GM23338 (cell line): ENCODE results near the gene LRMDA. TPM values are rescaled to one million over a fixed set of nuclear protein-coding genes. Genes with fewer than 3 reads are reported as not detected.

Experiments
- ATAC-seq: fragments of 200-7000 bp; cut with Tn5 transposase; 3 replicates; pipeline ENCODE4 v1.9.1; 2020
- DNase-seq: peaks from one replicate; pipeline ENCODE4 v3.0.0-alpha.2; 2015; ENCODE audit warnings: low spot score
- H2AFZ ChIP-seq: fragments of 200-600 bp; sonication (generic); 2 replicates; pipeline ENCODE4 v1.8.0; 2016; ENCODE audit warnings: antibody characterized with exemption, mild to moderate bottlenecking, moderate library complexity
- H3F3A ChIP-seq: fragments of 200-600 bp; sonication (generic); replicated peaks from 2 replicates; pipeline ENCODE4 v1.8.0; 2017; ENCODE audit warnings: antibody characterized with exemption, mixed run types, low read depth
- H3K27ac ChIP-seq: fragments of 200-600 bp; sonication (generic); 2 replicates; pipeline ENCODE4 v1.6.1; 2016; ENCODE audit warnings: low read depth
- H3K27me3 ChIP-seq: fragments of 200-600 bp; sonication (generic); 2 replicates; pipeline ENCODE4 v1.8.0; 2016; ENCODE audit warnings: mild to moderate bottlenecking, mixed run types, moderate library complexity; ENCODE audit not compliant: insufficient read depth
- H3K36me3 ChIP-seq: fragments of 200-600 bp; sonication (generic); 2 replicates; pipeline ENCODE4 v1.8.0; 2016; ENCODE audit warnings: mild to moderate bottlenecking; ENCODE audit not compliant: insufficient read depth
- H3K4me1 ChIP-seq: fragments of 200-600 bp; sonication (generic); 2 replicates; pipeline ENCODE4 v1.8.0; 2016; ENCODE audit warnings: mild to moderate bottlenecking, moderate library complexity; ENCODE audit not compliant: insufficient read depth
- H3K4me2 ChIP-seq: fragments of 200-600 bp; sonication (generic); 2 replicates; pipeline ENCODE4 v1.7.1; 2017; ENCODE audit warnings: mixed run types
- H3K4me3 ChIP-seq: fragments of 200-600 bp; sonication (generic); 2 replicates; pipeline ENCODE4 v1.6.1; 2016; ENCODE audit warnings: mixed run types
- H3K79me2 ChIP-seq: fragments of 200-600 bp; sonication (generic); replicated peaks from 2 replicates; pipeline ENCODE4 v1.8.0; 2017; ENCODE audit warnings: mild to moderate bottlenecking; ENCODE audit not compliant: insufficient read depth
- H3K9me2 ChIP-seq: fragments of 200-600 bp; sonication (generic); 2 replicates; pipeline ENCODE4 v1.8.0; 2017; ENCODE audit not compliant: insufficient read depth
- H4K20me1 ChIP-seq: fragments of 200-600 bp; sonication (generic); replicated peaks from 2 replicates; pipeline ENCODE4 v1.8.0; 2017; ENCODE audit warnings: mild to moderate bottlenecking; ENCODE audit not compliant: insufficient read depth
- H3K27ac Mint-ChIP-seq: 2 replicates; pipeline ENCODE4 v1.8.0; 2020; ENCODE audit warnings: inconsistent platforms, mild to moderate bottlenecking, moderate library complexity, mixed read lengths
- H3K27me3 Mint-ChIP-seq: 3 replicates; pipeline ENCODE4 v1.8.0; 2022; ENCODE audit warnings: low read depth, mild to moderate bottlenecking, moderate library complexity, mixed read lengths, inconsistent platforms; ENCODE audit not compliant: insufficient read depth, poor library complexity
- H3K36me3 Mint-ChIP-seq: 3 replicates; pipeline ENCODE4 v1.8.0; 2021; ENCODE audit warnings: low read depth, mild to moderate bottlenecking, inconsistent platforms, moderate library complexity, mixed read lengths
- H3K4me1 Mint-ChIP-seq: 3 replicates; pipeline ENCODE4 v1.8.0; 2020; ENCODE audit warnings: mild to moderate bottlenecking, inconsistent platforms, mixed read lengths
- H3K4me3 Mint-ChIP-seq: 3 replicates; pipeline ENCODE4 v1.8.0; 2021; ENCODE audit warnings: moderate library complexity, mild to moderate bottlenecking, inconsistent platforms, mixed read lengths
- H3K9me3 Mint-ChIP-seq: 3 replicates; pipeline ENCODE4 v1.8.0; 2020; ENCODE audit warnings: moderate library complexity, mild to moderate bottlenecking, inconsistent platforms, mixed read lengths
- CREB1 ChIP-seq: fragments of 250-450 bp; sonication (Bioruptor Pico); IDR thresholded peaks from 2 replicates; pipeline ENCODE4 v1.5.0; 2020; ENCODE audit warnings: low read depth, mild to moderate bottlenecking, moderate library complexity
- EZH2phosphoT487 ChIP-seq: fragments of 200-600 bp; sonication (generic); IDR thresholded peaks from one replicate; pipeline ENCODE4 v1.8.1; 2018; ENCODE audit warnings: antibody characterized with exemption; ENCODE audit not compliant: unreplicated experiment
- NANOG ChIP-seq: IDR thresholded peaks from 2 replicates; pipeline ENCODE4 v1.6.1; 2016; ENCODE audit warnings: antibody characterized with exemption, borderline replicate concordance
- ZNF114 ChIP-seq: fragments of 250-450 bp; sonication (Bioruptor Pico); IDR thresholded peaks from 2 replicates; pipeline ENCODE4 v1.5.0; 2020; ENCODE audit warnings: mild to moderate bottlenecking, moderate library complexity
- polyA plus RNA-seq: library from polyadenylated mRNA; unstranded; fragments of >200 nt; fragmentation: Nextera tagmentation; extraction: Ambion mirVana; gene quantifications from 2 replicates; pipeline ENCODE4 v1.2.1, GENCODE V29; 2016
- total RNA-seq: library from RNA; depleted of rRNA; stranded (reverse); fragments of >200 nt; shearing (Covaris generic); gene quantifications from 2 replicates; pipeline ENCODE4 v1.2.3, GENCODE V29; 2014
- TF ChIP-seq, protein P1 (sequence below), 2 experiments: fragments of 200-600 bp in 1 of 2; sonication (generic) in 1 of 2; conservative IDR thresholded peaks; 2 replicates each; pipeline versions ENCODE4 v1.5.1 to v1.6.1; 2016 to 2017; ENCODE audit warnings: antibody characterized with exemption in 2 of 2, low read depth in 2 of 2, mild to moderate bottlenecking in 2 of 2, moderate library complexity in 1 of 2
- TF ChIP-seq, protein P2 (sequence below): IDR thresholded peaks from one replicate; pipeline ENCODE4 v1.6.1; 2018; ENCODE audit warnings: antibody characterized with exemption; ENCODE audit not compliant: unreplicated experiment
- TF ChIP-seq, protein P3 (sequence below): fragments of 250-450 bp; sonication (Bioruptor Pico); IDR thresholded peaks from 2 replicates; pipeline ENCODE4 v1.5.0; 2020; ENCODE audit warnings: mild to moderate bottlenecking, moderate library complexity

The LRMDA gene
- total and polyA plus RNA-seq, 2 experiments from 2014 or later: 0.90 to 1.8 TPM

DNA sequence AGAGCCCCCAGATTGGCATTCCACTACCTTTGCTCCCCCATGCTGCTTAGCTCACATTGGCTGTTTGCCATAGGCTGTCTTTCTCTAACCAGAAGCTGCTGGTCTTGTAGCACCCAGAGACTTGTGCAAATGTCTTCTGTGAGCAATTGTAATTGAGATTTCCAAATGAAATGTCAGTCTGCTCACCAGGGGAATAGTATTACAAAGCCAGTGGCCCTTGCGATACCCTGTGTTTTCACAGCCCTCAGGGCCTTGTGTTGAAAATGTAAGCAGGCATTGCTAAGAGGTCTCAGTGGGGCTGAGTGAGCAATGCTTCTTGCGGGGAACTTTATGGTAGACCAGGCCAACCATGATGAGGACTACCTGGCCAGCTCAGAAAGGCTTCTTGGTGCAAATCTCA is 746.5 kb downstream of the LRMDA start:
- H3K4me3 ChIP-seq: no peak overlapping the region
- DNase-seq: no peak
- no peak overlapping the region for H3K27ac ChIP-seq
- H3K4me1 ChIP-seq: peaks cover 7% of the 10 kb centered on the region
- TF ChIP-seq, protein P1, sequence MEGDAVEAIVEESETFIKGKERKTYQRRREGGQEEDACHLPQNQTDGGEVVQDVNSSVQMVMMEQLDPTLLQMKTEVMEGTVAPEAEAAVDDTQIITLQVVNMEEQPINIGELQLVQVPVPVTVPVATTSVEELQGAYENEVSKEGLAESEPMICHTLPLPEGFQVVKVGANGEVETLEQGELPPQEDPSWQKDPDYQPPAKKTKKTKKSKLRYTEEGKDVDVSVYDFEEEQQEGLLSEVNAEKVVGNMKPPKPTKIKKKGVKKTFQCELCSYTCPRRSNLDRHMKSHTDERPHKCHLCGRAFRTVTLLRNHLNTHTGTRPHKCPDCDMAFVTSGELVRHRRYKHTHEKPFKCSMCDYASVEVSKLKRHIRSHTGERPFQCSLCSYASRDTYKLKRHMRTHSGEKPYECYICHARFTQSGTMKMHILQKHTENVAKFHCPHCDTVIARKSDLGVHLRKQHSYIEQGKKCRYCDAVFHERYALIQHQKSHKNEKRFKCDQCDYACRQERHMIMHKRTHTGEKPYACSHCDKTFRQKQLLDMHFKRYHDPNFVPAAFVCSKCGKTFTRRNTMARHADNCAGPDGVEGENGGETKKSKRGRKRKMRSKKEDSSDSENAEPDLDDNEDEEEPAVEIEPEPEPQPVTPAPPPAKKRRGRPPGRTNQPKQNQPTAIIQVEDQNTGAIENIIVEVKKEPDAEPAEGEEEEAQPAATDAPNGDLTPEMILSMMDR (conservative IDR thresholded peaks at IDR 0.05; ENCODE audit: low read depth in 2 of 2): no peak
- TF ChIP-seq ZNF114 (CRISPR knock-in tag) (no peak), CREB1 (no peak), EZH2phosphoT487 (no peak), NANOG (no peak)
- TF ChIP-seq, protein P2, sequence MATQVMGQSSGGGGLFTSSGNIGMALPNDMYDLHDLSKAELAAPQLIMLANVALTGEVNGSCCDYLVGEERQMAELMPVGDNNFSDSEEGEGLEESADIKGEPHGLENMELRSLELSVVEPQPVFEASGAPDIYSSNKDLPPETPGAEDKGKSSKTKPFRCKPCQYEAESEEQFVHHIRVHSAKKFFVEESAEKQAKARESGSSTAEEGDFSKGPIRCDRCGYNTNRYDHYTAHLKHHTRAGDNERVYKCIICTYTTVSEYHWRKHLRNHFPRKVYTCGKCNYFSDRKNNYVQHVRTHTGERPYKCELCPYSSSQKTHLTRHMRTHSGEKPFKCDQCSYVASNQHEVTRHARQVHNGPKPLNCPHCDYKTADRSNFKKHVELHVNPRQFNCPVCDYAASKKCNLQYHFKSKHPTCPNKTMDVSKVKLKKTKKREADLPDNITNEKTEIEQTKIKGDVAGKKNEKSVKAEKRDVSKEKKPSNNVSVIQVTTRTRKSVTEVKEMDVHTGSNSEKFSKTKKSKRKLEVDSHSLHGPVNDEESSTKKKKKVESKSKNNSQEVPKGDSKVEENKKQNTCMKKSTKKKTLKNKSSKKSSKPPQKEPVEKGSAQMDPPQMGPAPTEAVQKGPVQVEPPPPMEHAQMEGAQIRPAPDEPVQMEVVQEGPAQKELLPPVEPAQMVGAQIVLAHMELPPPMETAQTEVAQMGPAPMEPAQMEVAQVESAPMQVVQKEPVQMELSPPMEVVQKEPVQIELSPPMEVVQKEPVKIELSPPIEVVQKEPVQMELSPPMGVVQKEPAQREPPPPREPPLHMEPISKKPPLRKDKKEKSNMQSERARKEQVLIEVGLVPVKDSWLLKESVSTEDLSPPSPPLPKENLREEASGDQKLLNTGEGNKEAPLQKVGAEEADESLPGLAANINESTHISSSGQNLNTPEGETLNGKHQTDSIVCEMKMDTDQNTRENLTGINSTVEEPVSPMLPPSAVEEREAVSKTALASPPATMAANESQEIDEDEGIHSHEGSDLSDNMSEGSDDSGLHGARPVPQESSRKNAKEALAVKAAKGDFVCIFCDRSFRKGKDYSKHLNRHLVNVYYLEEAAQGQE: no peak
- TF ChIP-seq, protein P3, sequence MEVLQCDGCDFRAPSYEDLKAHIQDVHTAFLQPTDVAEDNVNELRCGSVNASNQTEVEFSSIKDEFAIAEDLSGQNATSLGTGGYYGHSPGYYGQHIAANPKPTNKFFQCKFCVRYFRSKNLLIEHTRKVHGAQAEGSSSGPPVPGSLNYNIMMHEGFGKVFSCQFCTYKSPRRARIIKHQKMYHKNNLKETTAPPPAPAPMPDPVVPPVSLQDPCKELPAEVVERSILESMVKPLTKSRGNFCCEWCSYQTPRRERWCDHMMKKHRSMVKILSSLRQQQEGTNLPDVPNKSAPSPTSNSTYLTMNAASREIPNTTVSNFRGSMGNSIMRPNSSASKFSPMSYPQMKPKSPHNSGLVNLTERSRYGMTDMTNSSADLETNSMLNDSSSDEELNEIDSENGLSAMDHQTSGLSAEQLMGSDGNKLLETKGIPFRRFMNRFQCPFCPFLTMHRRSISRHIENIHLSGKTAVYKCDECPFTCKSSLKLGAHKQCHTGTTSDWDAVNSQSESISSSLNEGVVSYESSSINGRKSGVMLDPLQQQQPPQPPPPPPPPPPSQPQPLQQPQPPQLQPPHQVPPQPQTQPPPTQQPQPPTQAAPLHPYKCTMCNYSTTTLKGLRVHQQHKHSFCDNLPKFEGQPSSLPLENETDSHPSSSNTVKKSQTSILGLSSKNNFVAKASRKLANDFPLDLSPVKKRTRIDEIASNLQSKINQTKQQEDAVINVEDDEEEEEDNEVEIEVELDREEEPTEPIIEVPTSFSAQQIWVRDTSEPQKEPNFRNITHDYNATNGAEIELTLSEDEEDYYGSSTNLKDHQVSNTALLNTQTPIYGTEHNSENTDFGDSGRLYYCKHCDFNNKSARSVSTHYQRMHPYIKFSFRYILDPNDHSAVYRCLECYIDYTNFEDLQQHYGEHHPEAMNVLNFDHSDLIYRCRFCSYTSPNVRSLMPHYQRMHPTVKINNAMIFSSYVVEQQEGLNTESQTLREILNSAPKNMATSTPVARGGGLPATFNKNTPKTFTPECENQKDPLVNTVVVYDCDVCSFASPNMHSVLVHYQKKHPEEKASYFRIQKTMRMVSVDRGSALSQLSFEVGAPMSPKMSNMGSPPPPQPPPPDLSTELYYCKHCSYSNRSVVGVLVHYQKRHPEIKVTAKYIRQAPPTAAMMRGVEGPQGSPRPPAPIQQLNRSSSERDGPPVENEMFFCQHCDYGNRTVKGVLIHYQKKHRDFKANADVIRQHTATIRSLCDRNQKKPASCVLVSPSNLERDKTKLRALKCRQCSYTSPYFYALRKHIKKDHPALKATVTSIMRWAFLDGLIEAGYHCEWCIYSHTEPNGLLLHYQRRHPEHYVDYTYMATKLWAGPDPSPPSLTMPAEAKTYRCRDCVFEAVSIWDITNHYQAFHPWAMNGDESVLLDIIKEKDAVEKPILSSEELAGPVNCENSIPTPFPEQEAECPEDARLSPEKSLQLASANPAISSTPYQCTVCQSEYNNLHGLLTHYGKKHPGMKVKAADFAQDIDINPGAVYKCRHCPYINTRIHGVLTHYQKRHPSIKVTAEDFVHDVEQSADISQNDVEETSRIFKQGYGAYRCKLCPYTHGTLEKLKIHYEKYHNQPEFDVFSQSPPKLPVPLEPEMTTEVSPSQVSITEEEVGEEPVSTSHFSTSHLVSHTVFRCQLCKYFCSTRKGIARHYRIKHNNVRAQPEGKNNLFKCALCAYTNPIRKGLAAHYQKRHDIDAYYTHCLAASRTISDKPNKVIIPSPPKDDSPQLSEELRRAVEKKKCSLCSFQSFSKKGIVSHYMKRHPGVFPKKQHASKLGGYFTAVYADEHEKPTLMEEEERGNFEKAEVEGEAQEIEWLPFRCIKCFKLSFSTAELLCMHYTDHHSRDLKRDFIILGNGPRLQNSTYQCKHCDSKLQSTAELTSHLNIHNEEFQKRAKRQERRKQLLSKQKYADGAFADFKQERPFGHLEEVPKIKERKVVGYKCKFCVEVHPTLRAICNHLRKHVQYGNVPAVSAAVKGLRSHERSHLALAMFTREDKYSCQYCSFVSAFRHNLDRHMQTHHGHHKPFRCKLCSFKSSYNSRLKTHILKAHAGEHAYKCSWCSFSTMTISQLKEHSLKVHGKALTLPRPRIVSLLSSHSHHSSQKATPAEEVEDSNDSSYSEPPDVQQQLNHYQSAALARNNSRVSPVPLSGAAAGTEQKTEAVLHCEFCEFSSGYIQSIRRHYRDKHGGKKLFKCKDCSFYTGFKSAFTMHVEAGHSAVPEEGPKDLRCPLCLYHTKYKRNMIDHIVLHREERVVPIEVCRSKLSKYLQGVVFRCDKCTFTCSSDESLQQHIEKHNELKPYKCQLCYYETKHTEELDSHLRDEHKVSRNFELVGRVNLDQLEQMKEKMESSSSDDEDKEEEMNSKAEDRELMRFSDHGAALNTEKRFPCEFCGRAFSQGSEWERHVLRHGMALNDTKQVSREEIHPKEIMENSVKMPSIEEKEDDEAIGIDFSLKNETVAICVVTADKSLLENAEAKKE (CRISPR knock-in tag): no peak
- H3K79me2 ChIP-seq: no peaks in the 10 kb centered on the region
- ATAC-seq: peak; percentile 83
- no peaks in the 10 kb centered on the region for H4K20me1 ChIP-seq
- Mint-ChIP-seq H3K27me3 (peaks cover 3% of the 10 kb centered on the region), H3K27ac (no peak overlapping the region), H3K9me3 (peaks cover 3% of the 10 kb centered on the region; the same call in 1 of the 3 replicates), H3K4me1 (peaks cover 19% of the 10 kb centered on the region), H3K36me3 (no peaks in the 10 kb centered on the region), H3K4me3 (no peak overlapping the region)
- no peaks in the 10 kb centered on the region for H3K27me3 ChIP-seq
- H3K4me2 ChIP-seq: no peak overlapping the region
- no peaks in the 10 kb centered on the region for H3F3A ChIP-seq
- H3K36me3 ChIP-seq: no peaks in the 10 kb centered on the region
- H2AFZ ChIP-seq: peak overlapping the region; percentile 74
- peaks cover 6% of the 10 kb centered on the region for H3K9me2 ChIP-seq
